Activated CD8-positive, alpha-beta T cell treated with anti-CD3 and anti-CD28 coated beads for 36 hours (primary cell): ENCODE data around the gene CUBN. TPM values are rescaled to one million over a fixed set of nuclear protein-coding genes. Genes with fewer than 3 reads are reported as not detected.

Experiments used
- ATAC-seq: fragments of 200-7000 bp; cut with Tn5 transposase; one replicate; pipeline ENCODE4 v1.10.0; 2021; ENCODE audit warnings: mild to moderate bottlenecking, moderate library complexity
- CTCF ChIA-PET: fragments of 350-600 bp; sonication (Branson Sonifier 250); formaldehyde crosslinking; loops from one replicate; lab custom pipeline; 2021; ENCODE audit warnings: antibody characterized with exemption; lab: Charles Lee
- POLR2A ChIA-PET: fragments of 350-600 bp; sonication (Branson Sonifier 250); formaldehyde crosslinking; loops from one replicate; lab custom pipeline; 2021; ENCODE audit warnings: antibody characterized with exemption; lab: Charles Lee
- DNase-seq: peaks from one replicate; pipeline ENCODE4 v3.0.0-alpha.2; 2020
- H3K27ac Mint-ChIP-seq: one replicate; pipeline ENCODE4 v1.8.0; 2021; ENCODE audit warnings: mild to moderate bottlenecking, mixed read lengths
- H3K27me3 Mint-ChIP-seq: one replicate; pipeline ENCODE4 v1.8.0; 2021; ENCODE audit warnings: mixed read lengths
- H3K36me3 Mint-ChIP-seq: one replicate; pipeline ENCODE4 v1.8.0; 2021; ENCODE audit warnings: low read depth, mixed read lengths
- H3K4me1 Mint-ChIP-seq: one replicate; pipeline ENCODE4 v1.8.0; 2021; ENCODE audit warnings: low read depth, mixed read lengths
- H3K4me3 Mint-ChIP-seq: one replicate; pipeline ENCODE4 v1.8.0; 2021; ENCODE audit warnings: mild to moderate bottlenecking, moderate library complexity, mixed read lengths
- H3K9me3 Mint-ChIP-seq: one replicate; pipeline ENCODE4 v1.8.0; 2021; ENCODE audit warnings: mixed read lengths
- CTCF ChIP-seq: fragments of 200-600 bp; IDR thresholded peaks from one replicate; pipeline ENCODE4 v1.8.0; 2022; ENCODE audit warnings: antibody characterized with exemption, mild to moderate bottlenecking
- intact Hi-C: fragments of 100-400 bp; cut with micrococcal nuclease; formaldehyde crosslinking; loops from one replicate; pipeline ENCODE4 v1.10.0; 2022
- total RNA-seq, 2 experiments: library from RNA; stranded (reverse); gene quantifications; one replicate each; pipeline ENCODE4 v1.2.3, GENCODE V29; 2021

CUBN gene
- total RNA-seq, 2 experiments from 2014 or later: 0.38 to 0.65 TPM

- Mint-ChIP-seq H3K4me3 (no peak overlapping the region), H3K27me3 (no peaks in the 10 kb centered on the region), H3K27ac (no peak overlapping the region), H3K9me3 (no peaks in the 10 kb centered on the region), H3K4me1 (no peaks in the 10 kb centered on the region), H3K36me3 (no peaks in the 10 kb centered on the region)
- intact Hi-C loops: no loop called here
- ATAC-seq: no peak
- ChIA-PET POLR2A (interaction anchor here (1.2 kb wide), 1 partner anchor 77 kb away, joined by 4 read pairs; no protein-coding TSS in a partner anchor), CTCF (interaction anchor here (0.8 to 2.6 kb wide), 7 partner anchors 10 to 593 kb away, joined by 3 to 12 read pairs (median 3); no protein-coding TSS in a partner anchor)
- DNase-seq: no peak
- no peak for TF ChIP-seq CTCF
Observed at GRCh38 chr10:16856567-16856966, 273.0 kb downstream of the CUBN start.

DNA sequence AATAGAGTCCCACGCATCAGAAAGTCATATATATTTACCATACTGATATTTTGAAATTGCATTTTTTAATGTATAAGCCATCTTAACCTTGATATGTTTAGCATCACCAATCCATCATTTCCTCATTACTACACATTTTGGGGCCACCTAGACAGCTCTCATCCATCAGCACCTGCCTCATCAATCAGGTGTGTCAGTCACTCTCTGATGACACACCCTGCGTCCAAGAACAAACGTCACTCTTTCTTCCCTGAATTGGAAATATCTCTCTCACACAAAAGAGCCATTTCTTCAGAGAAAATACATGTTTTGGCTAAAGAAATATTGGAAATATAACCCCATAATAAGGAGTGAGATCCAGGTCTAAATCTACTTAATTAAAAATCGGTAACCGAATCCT lies 273.5 kb downstream of the CUBN start:
- intact Hi-C loops: no loop called here
- ChIA-PET POLR2A (interaction anchor here (1.2 kb wide), 1 partner anchor 77 kb away, joined by 4 read pairs; no protein-coding TSS in a partner anchor), CTCF (interaction anchor here (0.9 to 2.6 kb wide), 6 partner anchors 11 to 594 kb away, joined by 3 to 12 read pairs (median 4); no protein-coding TSS in a partner anchor)
- Mint-ChIP-seq H3K36me3 (no peaks in the 10 kb centered on the region), H3K4me1 (no peaks in the 10 kb centered on the region), H3K4me3 (no peak overlapping the region), H3K9me3 (no peaks in the 10 kb centered on the region), H3K27me3 (no peaks in the 10 kb centered on the region), H3K27ac (no peak overlapping the region)
- TF ChIP-seq CTCF: no peak
- ATAC-seq (no peak), DNase-seq (no peak)

DNA sequence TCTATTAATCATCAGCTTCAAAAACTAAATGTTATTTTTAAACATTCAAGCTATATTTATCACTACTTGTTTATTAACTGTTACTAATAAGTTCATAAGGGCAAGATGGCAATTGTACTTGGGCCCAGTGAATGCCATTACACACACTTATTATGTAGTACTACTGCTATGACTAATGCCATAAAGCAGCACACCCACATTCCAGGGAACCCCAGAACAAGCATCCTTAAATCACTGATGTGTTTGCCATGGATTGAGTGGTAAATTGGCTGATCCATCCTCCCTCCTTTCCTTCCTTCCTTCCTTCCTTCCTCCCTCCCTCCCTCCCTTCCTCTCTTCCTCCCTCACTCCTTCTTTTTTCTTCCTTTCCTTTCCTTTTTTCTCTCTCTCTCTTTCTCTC lies 275.0 kb downstream of the CUBN start:
- DNase-seq (no peak), ATAC-seq (no peak)
- Mint-ChIP-seq H3K27me3 (no peaks in the 10 kb centered on the region), H3K27ac (no peak overlapping the region), H3K9me3 (no peaks in the 10 kb centered on the region), H3K4me3 (no peak overlapping the region), H3K36me3 (no peaks in the 10 kb centered on the region), H3K4me1 (no peaks in the 10 kb centered on the region)
- POLR2A ChIA-PET: no interaction called here
- CTCF ChIA-PET: interaction anchor here (1.1 to 1.5 kb wide), 3 partner anchors 18 to 27 kb away, joined by 3 to 4 read pairs (median 3); no protein-coding TSS in a partner anchor
- intact Hi-C loops: no loop called here
- TF ChIP-seq CTCF: no peak

GRCh38 chr10:16853809-16854208 lies 275.8 kb downstream of the CUBN start:
- Mint-ChIP-seq H3K4me3 (no peak overlapping the region), H3K27me3 (no peaks in the 10 kb centered on the region)

More at GRCh38 chr10:16853809-16854208, 275.8 kb downstream of the CUBN start:
- CTCF ChIA-PET: interaction anchor here (1.5 to 1.6 kb wide), 2 partner anchors 19 to 405 kb away, joined by 3 to 9 read pairs; no protein-coding TSS in a partner anchor
- DNase-seq (no peak), ATAC-seq (no peak)
- intact Hi-C loops: no loop called here
- Mint-ChIP-seq H3K4me1 (no peaks in the 10 kb centered on the region), H3K9me3 (no peaks in the 10 kb centered on the region), H3K36me3 (no peaks in the 10 kb centered on the region), H3K27ac (no peak overlapping the region)
- POLR2A ChIA-PET: no interaction called here
- TF ChIP-seq CTCF: no peak
